HG03196 (cell line): ENCODE data around the gene ANKRD42.
A peak's percentile ranks its signal among the peaks of the same experiment; 100 is the strongest.

Experiments used
- ATAC-seq: cut with Tn5 transposase; IDR thresholded peaks from one replicate; pipeline ENCODE4 v1.9.1; 2021; ENCODE audit not compliant: unreplicated experiment

Gene ANKRD42

GRCh38 chr11:83285771-83286528, 92.4 kb downstream of the ANKRD42 start, which contains the start of gene CCDC90B:
Gene CCDC90B, minus strand, starts transcription at chr11:83286367. Its CDS starts 395 bp downstream, at chr11:83285972.
- peak; percentile 89 for ATAC-seq

GRCh38 chr11:83287631-83288030, 94.1 kb downstream of the ANKRD42 start:
- ATAC-seq = no peak

GRCh38 chr11:83292709-83293456, 99.4 kb downstream of the ANKRD42 start:
- ATAC-seq = peak; percentile 52

GRCh38 chr11:83293457-83293774, 99.9 kb downstream of the ANKRD42 start:
- ATAC-seq = no peak

GRCh38 chr11:83294208-83294607, 100.7 kb downstream of the ANKRD42 start:
- ATAC-seq = no peak
